Measurements from ENCODE around the gene SCG5.

SCG5 gene

DNA sequence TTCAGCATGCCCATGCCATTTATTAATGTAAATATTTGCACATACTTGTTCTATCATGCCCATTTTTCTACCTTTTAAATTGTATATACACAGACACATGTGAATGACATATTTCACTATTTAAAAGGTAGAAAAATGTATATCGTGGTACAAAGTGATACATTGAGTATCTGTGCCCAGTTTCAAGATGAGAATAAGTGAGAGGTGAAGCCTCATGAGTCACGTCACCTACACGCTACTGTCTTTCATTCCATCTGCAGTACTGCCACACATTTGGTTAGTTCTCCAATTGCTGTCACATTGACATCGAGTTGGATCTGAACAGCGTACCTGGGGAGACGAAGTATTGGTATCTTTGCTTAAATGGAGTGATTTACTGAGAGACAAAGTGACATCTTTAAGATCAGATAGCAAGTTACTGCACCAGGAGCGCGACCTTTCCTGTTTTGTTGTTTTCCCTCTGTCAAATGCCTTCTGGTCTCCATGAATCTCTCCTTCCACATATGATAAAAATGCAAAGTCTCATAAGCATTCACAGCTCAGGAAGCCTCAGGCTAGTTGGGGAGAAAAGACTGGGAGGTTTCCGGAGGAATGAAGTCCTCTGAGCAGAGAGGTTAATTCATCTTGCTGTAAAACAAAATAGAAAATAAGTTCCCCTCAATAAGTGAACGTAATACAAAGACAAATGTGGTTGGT is 88.3 kb downstream of the SCG5 start:
- DNase-seq: no peak

GRCh38 chr15:32730677-32731654 is 89.5 kb downstream of the SCG5 start:
- no peak for DNase-seq

DNA sequence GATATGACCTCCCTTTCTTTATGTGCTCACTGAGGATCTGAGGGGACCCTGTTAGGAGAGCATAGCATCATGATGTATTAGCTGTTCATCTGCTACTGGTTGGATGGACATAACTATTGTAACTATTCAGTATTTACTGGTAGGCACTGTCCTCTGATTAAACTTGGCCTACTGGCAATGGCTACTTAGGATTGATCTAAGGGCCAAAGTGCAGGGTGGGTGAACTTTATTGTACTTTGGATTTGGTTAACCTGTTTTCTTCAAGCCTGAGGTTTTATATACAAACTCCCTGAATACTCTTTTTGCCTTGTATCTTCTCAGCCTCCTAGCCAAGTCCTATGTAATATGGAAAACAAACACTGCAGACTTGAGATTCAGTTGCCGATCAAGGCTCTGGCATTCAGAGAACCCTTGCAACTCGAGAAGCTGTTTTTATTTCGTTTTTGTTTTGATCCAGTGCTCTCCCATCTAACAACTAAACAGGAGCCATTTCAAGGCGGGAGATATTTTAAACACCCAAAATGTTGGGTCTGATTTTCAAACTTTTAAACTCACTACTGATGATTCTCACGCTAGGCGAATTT is 91.2 kb downstream of the SCG5 start:
- no peak for DNase-seq

- DNase-seq: no peak
Measured at GRCh38 chr15:32733281-32733680, 91.8 kb downstream of the SCG5 start.

- no peak for DNase-seq
Measured at GRCh38 chr15:32735989-32736700, 94.6 kb downstream of the SCG5 start.

DNA sequence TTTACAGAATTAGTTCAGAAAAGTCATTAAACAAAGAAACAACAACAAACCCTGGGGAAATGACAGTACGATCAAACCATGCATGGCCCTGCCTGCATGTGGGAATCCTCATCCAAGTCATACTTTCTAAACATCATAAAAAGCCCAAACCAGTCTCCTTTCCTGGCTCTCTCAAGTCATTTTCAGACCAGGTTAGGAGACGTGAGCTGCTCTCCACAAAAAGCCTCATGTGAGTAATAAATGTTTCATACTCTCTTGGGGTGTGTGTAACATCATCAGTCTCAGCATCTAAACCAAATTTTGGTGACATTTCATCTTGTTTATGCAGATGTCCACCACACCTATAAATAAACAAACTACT is 95.2 kb downstream of the SCG5 start:
- no peak for DNase-seq

GRCh38 chr15:32737304-32737703 is 95.8 kb downstream of the SCG5 start:
- DNase-seq: no peak

DNA sequence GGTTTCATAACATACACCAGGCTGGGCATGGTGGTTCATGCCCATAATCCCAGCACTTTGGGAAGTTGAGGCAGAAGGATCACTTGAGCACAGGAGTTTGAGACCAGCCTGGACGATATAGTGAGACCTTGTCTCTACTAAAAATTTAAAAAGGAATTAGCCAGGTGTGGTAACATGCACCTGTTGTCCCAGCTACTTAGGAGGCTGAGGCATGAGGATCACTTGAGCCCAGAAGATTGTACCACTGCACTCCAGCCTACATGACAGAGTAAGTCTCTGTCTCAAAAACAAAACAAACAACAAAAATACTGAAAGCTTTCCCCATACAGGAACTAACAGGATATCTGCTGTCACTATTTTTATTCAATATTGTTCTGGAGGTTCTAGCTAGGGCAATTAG is 97.2 kb downstream of the SCG5 start:
- no peak for DNase-seq

- DNase-seq: no peak
Measured at GRCh38 chr15:32739522-32740063, 98.1 kb downstream of the SCG5 start.

GRCh38 chr15:32743411-32744140 is 102.1 kb downstream of the SCG5 start:
- DNase-seq: no peak

GRCh38 chr15:32746116-32746857 is 104.8 kb downstream of the SCG5 start:
- no peak for DNase-seq
